ENCODE results near the gene DENND5A.
"Not testable (repeated sequence)": the region's sequence is repeated elsewhere in the genome, so short reads cannot be mapped to it uniquely, and the experiment has no call there.

The DENND5A gene

GRCh38 chr11:9137293-9138132, 127.6 kb downstream of the DENND5A start:
- DNase-seq = peak; percentile 95

GRCh38 chr11:9136741-9137140, 128.4 kb downstream of the DENND5A start:
- no peak for DNase-seq

- DNase-seq = no peak
These were observed 131.2 kb downstream of the DENND5A start for GRCh38 chr11:9133956-9134355.

GRCh38 chr11:9132203-9132878, 132.8 kb downstream of the DENND5A start:
- DNase-seq = peak; percentile 27

- no peak for DNase-seq
These were observed 134.9 kb downstream of the DENND5A start for GRCh38 chr11:9130297-9130696.

- peak; percentile 33 for DNase-seq
These were observed 138.5 kb downstream of the DENND5A start for GRCh38 chr11:9126636-9127035.

GRCh38 chr11:9125185-9125886, 139.8 kb downstream of the DENND5A start:
- no peak for DNase-seq

GRCh38 chr11:9123595-9124304, 141.4 kb downstream of the DENND5A start:
- DNase-seq = no peak

GRCh38 chr11:9121469-9121796, 143.7 kb downstream of the DENND5A start:
- DNase-seq = no peak

- peak; percentile 65 for DNase-seq
These were observed 144.3 kb downstream of the DENND5A start for GRCh38 chr11:9120664-9121468.

GRCh38 chr11:9118277-9118676, 146.9 kb downstream of the DENND5A start:
- no peak for DNase-seq

- DNase-seq = no peak
These were observed 153.1 kb downstream of the DENND5A start for GRCh38 chr11:9112075-9112474.

- DNase-seq = no peak
These were observed 155.1 kb downstream of the DENND5A start for GRCh38 chr11:9109858-9110731.

GRCh38 chr11:9104580-9104979, 160.6 kb downstream of the DENND5A start:
- DNase-seq = no peak

- no peak for DNase-seq
These were observed 161.4 kb downstream of the DENND5A start for GRCh38 chr11:9103542-9104276.

- no peak for DNase-seq
These were observed 165.5 kb downstream of the DENND5A start for GRCh38 chr11:9099617-9100016.

- not testable (repeated sequence) for DNase-seq
These were observed 166.7 kb downstream of the DENND5A start for GRCh38 chr11:9098455-9098854.

GRCh38 chr11:9097186-9097943, 167.8 kb downstream of the DENND5A start:
- DNase-seq = not testable (repeated sequence)

- DNase-seq = no peak
These were observed 168.7 kb downstream of the DENND5A start for GRCh38 chr11:9096427-9096826.

GRCh38 chr11:9095421-9095820, 169.7 kb downstream of the DENND5A start:
- DNase-seq = peak; percentile 20
